Measurements from ENCODE around the gene ALDH1B1.

DNA sequence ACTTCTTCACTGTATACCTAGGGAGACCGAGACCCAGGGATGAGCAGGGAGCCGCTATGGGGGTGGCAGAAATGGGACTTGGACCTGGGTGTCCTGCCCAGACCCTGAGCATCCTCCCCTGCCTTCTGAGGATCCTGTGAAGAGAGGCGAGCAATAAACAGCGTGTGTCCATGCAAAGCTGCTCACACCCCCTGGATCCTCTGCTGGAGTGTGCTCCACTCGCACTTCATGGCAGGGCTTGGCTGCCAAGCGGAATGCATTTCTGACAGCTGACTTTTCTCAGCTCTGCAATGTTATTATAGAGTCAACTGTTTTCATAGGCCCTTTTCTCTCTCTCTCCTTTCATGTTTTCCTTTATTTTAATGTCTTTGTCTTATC, 31.0 kb upstream of the ALDH1B1 start:
- TF ChIP-seq POLR2A (IDR thresholded peaks at IDR 0.05; ENCODE audit: extremely low read depth, insufficient read length) = no peak
- TF ChIP-seq, protein P1, sequence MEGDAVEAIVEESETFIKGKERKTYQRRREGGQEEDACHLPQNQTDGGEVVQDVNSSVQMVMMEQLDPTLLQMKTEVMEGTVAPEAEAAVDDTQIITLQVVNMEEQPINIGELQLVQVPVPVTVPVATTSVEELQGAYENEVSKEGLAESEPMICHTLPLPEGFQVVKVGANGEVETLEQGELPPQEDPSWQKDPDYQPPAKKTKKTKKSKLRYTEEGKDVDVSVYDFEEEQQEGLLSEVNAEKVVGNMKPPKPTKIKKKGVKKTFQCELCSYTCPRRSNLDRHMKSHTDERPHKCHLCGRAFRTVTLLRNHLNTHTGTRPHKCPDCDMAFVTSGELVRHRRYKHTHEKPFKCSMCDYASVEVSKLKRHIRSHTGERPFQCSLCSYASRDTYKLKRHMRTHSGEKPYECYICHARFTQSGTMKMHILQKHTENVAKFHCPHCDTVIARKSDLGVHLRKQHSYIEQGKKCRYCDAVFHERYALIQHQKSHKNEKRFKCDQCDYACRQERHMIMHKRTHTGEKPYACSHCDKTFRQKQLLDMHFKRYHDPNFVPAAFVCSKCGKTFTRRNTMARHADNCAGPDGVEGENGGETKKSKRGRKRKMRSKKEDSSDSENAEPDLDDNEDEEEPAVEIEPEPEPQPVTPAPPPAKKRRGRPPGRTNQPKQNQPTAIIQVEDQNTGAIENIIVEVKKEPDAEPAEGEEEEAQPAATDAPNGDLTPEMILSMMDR (IDR thresholded peaks at IDR 0.05; ENCODE audit: low read depth, low read length) = no peak
